ENCODE measurements around the gene NPIPB2.
"Not testable (repeated sequence)": the region's sequence is repeated elsewhere in the genome, so short reads cannot be mapped to it uniquely, and the experiment has no call there.

The NPIPB2 gene

GRCh38 chr16:11973070-11973469, 31.2 kb upstream of the NPIPB2 start:
- H3K27ac ChIP-seq (ENCODE audit: low read depth, low read length): no peak overlapping the region
- no peak overlapping the region for H3K4me3 ChIP-seq (ENCODE audit: low read length)
- H3K4me1 ChIP-seq (ENCODE audit: insufficient read depth, low read length): peaks cover 4% of the 10 kb centered on the region; the same call in 1 of the 2 replicates
- no peaks in the 10 kb centered on the region for H3K9me3 ChIP-seq (ENCODE audit: insufficient read depth, low read depth, low read length)
- WGBS: 91% methylated on average over 5 of the region's 5 CpGs
- no peaks in the 10 kb centered on the region for H3K36me3 ChIP-seq (ENCODE audit: insufficient read depth, low read length)
- no peak overlapping the region for H3K9ac ChIP-seq (ENCODE audit: low read depth, low read length)
- no peaks in the 10 kb centered on the region for H3K27me3 ChIP-seq (ENCODE audit: insufficient read depth, low read length)

GRCh38 chr16:11972128-11972527, 30.3 kb upstream of the NPIPB2 start:
- H3K9ac ChIP-seq (ENCODE audit: low read depth, low read length): no peak overlapping the region
- no peak overlapping the region for H3K27ac ChIP-seq (ENCODE audit: low read depth, low read length)
- H3K4me3 ChIP-seq (ENCODE audit: low read length): no peak overlapping the region
- H3K27me3 ChIP-seq (ENCODE audit: insufficient read depth, low read length): no peaks in the 10 kb centered on the region
- no peaks in the 10 kb centered on the region for H3K36me3 ChIP-seq (ENCODE audit: insufficient read depth, low read length)
- H3K9me3 ChIP-seq (ENCODE audit: insufficient read depth, low read depth, low read length): no peaks in the 10 kb centered on the region
- WGBS: 80% methylated on average over 10 of the region's 11 CpGs
- no peaks in the 10 kb centered on the region for H3K4me1 ChIP-seq (ENCODE audit: insufficient read depth, low read length)

- WGBS: 93% methylated on average over 5 of the region's 5 CpGs
- H3K9ac ChIP-seq (ENCODE audit: low read depth, low read length); H3K4me1 ChIP-seq (ENCODE audit: insufficient read depth, low read length); H3K4me3 ChIP-seq (ENCODE audit: low read length); H3K9me3 ChIP-seq (ENCODE audit: insufficient read depth, low read depth, low read length); H3K27ac ChIP-seq (ENCODE audit: low read depth, low read length); H3K36me3 ChIP-seq (ENCODE audit: insufficient read depth, low read length); H3K27me3 ChIP-seq (ENCODE audit: insufficient read depth, low read length): not testable (repeated sequence)
These were observed 28.4 kb upstream of the NPIPB2 start for GRCh38 chr16:11970292-11970691.

- H3K4me1 ChIP-seq (ENCODE audit: insufficient read depth, low read length): no peaks in the 10 kb centered on the region
- no peak overlapping the region for H3K27ac ChIP-seq (ENCODE audit: low read depth, low read length)
- 82% methylated on average over 3 of the region's 3 CpGs for WGBS
- no peaks in the 10 kb centered on the region for H3K36me3 ChIP-seq (ENCODE audit: insufficient read depth, low read length)
- H3K27me3 ChIP-seq (ENCODE audit: insufficient read depth, low read length): no peaks in the 10 kb centered on the region
- H3K9me3 ChIP-seq (ENCODE audit: insufficient read depth, low read depth, low read length): no peaks in the 10 kb centered on the region
- no peak overlapping the region for H3K4me3 ChIP-seq (ENCODE audit: low read length)
- no peak overlapping the region for H3K9ac ChIP-seq (ENCODE audit: low read depth, low read length)
These were observed 26.7 kb upstream of the NPIPB2 start for GRCh38 chr16:11968577-11968976.

- no peaks in the 10 kb centered on the region for H3K27me3 ChIP-seq (ENCODE audit: insufficient read depth, low read length)
- no peak overlapping the region for H3K4me3 ChIP-seq (ENCODE audit: low read length)
- no peak overlapping the region for H3K9ac ChIP-seq (ENCODE audit: low read depth, low read length)
- no peaks in the 10 kb centered on the region for H3K36me3 ChIP-seq (ENCODE audit: insufficient read depth, low read length)
- no peaks in the 10 kb centered on the region for H3K4me1 ChIP-seq (ENCODE audit: insufficient read depth, low read length)
- no peaks in the 10 kb centered on the region for H3K9me3 ChIP-seq (ENCODE audit: insufficient read depth, low read depth, low read length)
- no peak overlapping the region for H3K27ac ChIP-seq (ENCODE audit: low read depth, low read length)
- WGBS: 88% methylated on average over 17 of the region's 17 CpGs
These were observed 25.5 kb upstream of the NPIPB2 start for GRCh38 chr16:11967195-11967911.

- Histone ChIP-seq H3K27me3 (ENCODE audit: insufficient read depth, low read length) (no peaks in the 10 kb centered on the region), H3K9me3 (ENCODE audit: insufficient read depth, low read depth, low read length) (no peaks in the 10 kb centered on the region), H3K36me3 (ENCODE audit: insufficient read depth, low read length) (no peaks in the 10 kb centered on the region), H3K4me1 (ENCODE audit: insufficient read depth, low read length) (no peaks in the 10 kb centered on the region), H3K27ac (ENCODE audit: low read depth, low read length) (no peak overlapping the region), H3K9ac (ENCODE audit: low read depth, low read length) (no peak overlapping the region), H3K4me3 (ENCODE audit: low read length) (no peak overlapping the region)
- 91% methylated on average over 7 of the region's 7 CpGs for WGBS
These were observed 24.3 kb upstream of the NPIPB2 start for GRCh38 chr16:11966173-11966572.

- 86% methylated on average over 9 of the region's 9 CpGs for WGBS
- H3K27ac ChIP-seq (ENCODE audit: low read depth, low read length): no peak within 1 kb of the TSS
These were observed 23.1 kb upstream of the NPIPB2 start, which contains the start of gene TNFRSF17 for GRCh38 chr16:11964761-11965551. Gene TNFRSF17, plus strand, starts transcription at chr16:11965210. Its CDS starts 115 bp downstream, at chr16:11965325.

GRCh38 chr16:11963706-11964105, 21.9 kb upstream of the NPIPB2 start:
- no peaks in the 10 kb centered on the region for H3K27me3 ChIP-seq (ENCODE audit: insufficient read depth, low read length)
- H3K36me3 ChIP-seq (ENCODE audit: insufficient read depth, low read length): no peaks in the 10 kb centered on the region
- H3K27ac ChIP-seq (ENCODE audit: low read depth, low read length): no peak overlapping the region
- no peaks in the 10 kb centered on the region for H3K4me1 ChIP-seq (ENCODE audit: insufficient read depth, low read length)
- H3K4me3 ChIP-seq (ENCODE audit: low read length): no peak overlapping the region
- no peaks in the 10 kb centered on the region for H3K9me3 ChIP-seq (ENCODE audit: insufficient read depth, low read depth, low read length)
- H3K9ac ChIP-seq (ENCODE audit: low read depth, low read length): no peak overlapping the region
- WGBS: 88% methylated on average over 6 of the region's 6 CpGs

More at GRCh38 chr16:11964761-11965551, 23.1 kb upstream of the NPIPB2 start, which contains the start of gene TNFRSF17:
- H3K36me3 ChIP-seq (ENCODE audit: insufficient read depth, low read length): no peaks in the 10 kb centered on the region
- no peak within 1 kb of the TSS for H3K9ac ChIP-seq (ENCODE audit: low read depth, low read length)
- H3K4me1 ChIP-seq (ENCODE audit: insufficient read depth, low read length): no peaks in the 10 kb centered on the region
- no peak within 1 kb of the TSS for H3K4me3 ChIP-seq (ENCODE audit: low read length)
- no peaks in the 10 kb centered on the region for H3K27me3 ChIP-seq (ENCODE audit: insufficient read depth, low read length)
- no peaks in the 10 kb centered on the region for H3K9me3 ChIP-seq (ENCODE audit: insufficient read depth, low read depth, low read length)

GRCh38 chr16:11962978-11963377, 21.1 kb upstream of the NPIPB2 start:
- not testable (repeated sequence) for H3K9ac ChIP-seq (ENCODE audit: low read depth, low read length); H3K27ac ChIP-seq (ENCODE audit: low read depth, low read length); H3K4me1 ChIP-seq (ENCODE audit: insufficient read depth, low read length); H3K4me3 ChIP-seq (ENCODE audit: low read length); H3K9me3 ChIP-seq (ENCODE audit: insufficient read depth, low read depth, low read length); H3K36me3 ChIP-seq (ENCODE audit: insufficient read depth, low read length); H3K27me3 ChIP-seq (ENCODE audit: insufficient read depth, low read length)
- WGBS: 95% methylated on average over 11 of the region's 11 CpGs

- not testable (repeated sequence) for H3K4me1 ChIP-seq (ENCODE audit: insufficient read depth, low read length); H3K4me3 ChIP-seq (ENCODE audit: low read length)
- WGBS: 86% methylated on average over 5 of the region's 5 CpGs
These were observed 20.6 kb upstream of the NPIPB2 start for GRCh38 chr16:11962457-11962856.

GRCh38 chr16:11957591-11958395, 15.9 kb upstream of the NPIPB2 start:
- no peaks in the 10 kb centered on the region; the same call in 1 of the 2 replicates for H3K4me1 ChIP-seq (ENCODE audit: insufficient read depth, low read length)
- no peak overlapping the region for H3K27ac ChIP-seq (ENCODE audit: low read depth, low read length)

More at GRCh38 chr16:11962457-11962856, 20.6 kb upstream of the NPIPB2 start:
- not testable (repeated sequence) for H3K27me3 ChIP-seq (ENCODE audit: insufficient read depth, low read length); H3K27ac ChIP-seq (ENCODE audit: low read depth, low read length); H3K36me3 ChIP-seq (ENCODE audit: insufficient read depth, low read length); H3K9me3 ChIP-seq (ENCODE audit: insufficient read depth, low read depth, low read length); H3K9ac ChIP-seq (ENCODE audit: low read depth, low read length)

More at GRCh38 chr16:11957591-11958395, 15.9 kb upstream of the NPIPB2 start:
- Histone ChIP-seq H3K9ac (ENCODE audit: low read depth, low read length) (no peak overlapping the region), H3K27me3 (ENCODE audit: insufficient read depth, low read length) (no peaks in the 10 kb centered on the region), H3K9me3 (ENCODE audit: insufficient read depth, low read depth, low read length) (no peaks in the 10 kb centered on the region), H3K4me3 (ENCODE audit: low read length) (no peak overlapping the region), H3K36me3 (ENCODE audit: insufficient read depth, low read length) (no peaks in the 10 kb centered on the region)
- WGBS: 92% methylated on average over 10 of the region's 10 CpGs
